Astrocyte of the cerebellum (primary cell): ENCODE measurements around the gene ASCC3.

ENCODE experiments used
- DNase-seq: peaks from one replicate; pipeline ENCODE4 v3.0.0-alpha.2; 2011; ENCODE audit warnings: low read depth
- H3K4me3 ChIP-seq: 2 replicates; pipeline ENCODE4 v1.5.1; 2011; ENCODE audit warnings: mild to moderate bottlenecking, low read depth, low read length, moderate library complexity
- CTCF ChIP-seq: IDR thresholded peaks from 2 replicates; pipeline ENCODE4 v1.5.1; 2012; ENCODE audit warnings: low read length, low read depth, moderate library complexity, mild to moderate bottlenecking; ENCODE audit errors: missing control alignments
- in situ Hi-C: cut with HindIII; loops from 2 replicates; pipeline ENCODE4 v1.10.0; 2017; ENCODE audit warnings: low sequenced_read_pairs

ASCC3 gene

GRCh38 chr6:100915876-100916275 lies 34.7 kb upstream of the ASCC3 start:
- TF ChIP-seq CTCF: no peak
- in situ Hi-C loops: no loop called here
- no peak overlapping the region for H3K4me3 ChIP-seq
- no peak for DNase-seq

- no peak for TF ChIP-seq CTCF
- H3K4me3 ChIP-seq: no peak overlapping the region
- in situ Hi-C loops: no loop called here
- DNase-seq: no peak
Measured at GRCh38 chr6:100913400-100914276, 32.5 kb upstream of the ASCC3 start.

- no peak for DNase-seq
- no peak for TF ChIP-seq CTCF
- in situ Hi-C loops: no loop called here
- H3K4me3 ChIP-seq: no peak overlapping the region
Measured at GRCh38 chr6:100906325-100906724, 25.2 kb upstream of the ASCC3 start.

GRCh38 chr6:100905067-100905466 lies 23.9 kb upstream of the ASCC3 start:
- in situ Hi-C loops: no loop called here
- no peak overlapping the region for H3K4me3 ChIP-seq
- no peak for TF ChIP-seq CTCF
- DNase-seq: no peak

- no peak for DNase-seq
- in situ Hi-C loops: no loop called here
- H3K4me3 ChIP-seq: no peak overlapping the region
- TF ChIP-seq CTCF: no peak
Measured at GRCh38 chr6:100904316-100904715, 23.2 kb upstream of the ASCC3 start.

GRCh38 chr6:100901582-100901981 lies 20.5 kb upstream of the ASCC3 start:
- in situ Hi-C loops: no loop called here
- TF ChIP-seq CTCF: no peak
- DNase-seq: no peak
- no peak overlapping the region for H3K4me3 ChIP-seq
